Neural progenitor cell (in vitro differentiated cells): ENCODE measurements around the gene ATM.

Source experiments
- EZH2phosphoT487 ChIP-seq: fragments of 200-600 bp; sonication (generic); IDR thresholded peaks from 2 replicates; pipeline ENCODE4 v1.6.1; 2017; ENCODE audit warnings: antibody characterized with exemption
- TF ChIP-seq, protein P1 (sequence below): fragments of 200-600 bp; sonication (generic); IDR thresholded peaks from 2 replicates; pipeline ENCODE4 v1.5.1; 2017; ENCODE audit warnings: antibody characterized with exemption, mild to moderate bottlenecking

DNA sequence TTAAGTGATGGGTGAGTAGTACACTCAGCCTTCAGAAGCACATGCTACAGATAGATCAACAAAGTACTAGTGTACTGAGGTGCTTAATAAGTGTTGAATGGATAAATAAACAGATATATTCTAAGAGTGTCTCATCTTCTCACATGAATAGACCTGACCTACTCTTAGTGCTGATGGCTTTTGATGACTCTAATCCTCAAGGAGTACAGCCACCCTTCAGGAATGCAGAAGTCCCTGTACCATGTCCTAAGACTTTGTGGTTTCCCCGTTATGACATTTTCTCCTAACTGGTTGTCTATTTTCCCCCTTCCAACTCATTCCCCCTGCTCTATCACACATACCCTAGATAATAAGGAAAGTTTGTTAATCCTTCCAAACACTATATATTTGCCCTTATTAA, 182.8 kb downstream of the ATM start:
- TF ChIP-seq, protein P1, sequence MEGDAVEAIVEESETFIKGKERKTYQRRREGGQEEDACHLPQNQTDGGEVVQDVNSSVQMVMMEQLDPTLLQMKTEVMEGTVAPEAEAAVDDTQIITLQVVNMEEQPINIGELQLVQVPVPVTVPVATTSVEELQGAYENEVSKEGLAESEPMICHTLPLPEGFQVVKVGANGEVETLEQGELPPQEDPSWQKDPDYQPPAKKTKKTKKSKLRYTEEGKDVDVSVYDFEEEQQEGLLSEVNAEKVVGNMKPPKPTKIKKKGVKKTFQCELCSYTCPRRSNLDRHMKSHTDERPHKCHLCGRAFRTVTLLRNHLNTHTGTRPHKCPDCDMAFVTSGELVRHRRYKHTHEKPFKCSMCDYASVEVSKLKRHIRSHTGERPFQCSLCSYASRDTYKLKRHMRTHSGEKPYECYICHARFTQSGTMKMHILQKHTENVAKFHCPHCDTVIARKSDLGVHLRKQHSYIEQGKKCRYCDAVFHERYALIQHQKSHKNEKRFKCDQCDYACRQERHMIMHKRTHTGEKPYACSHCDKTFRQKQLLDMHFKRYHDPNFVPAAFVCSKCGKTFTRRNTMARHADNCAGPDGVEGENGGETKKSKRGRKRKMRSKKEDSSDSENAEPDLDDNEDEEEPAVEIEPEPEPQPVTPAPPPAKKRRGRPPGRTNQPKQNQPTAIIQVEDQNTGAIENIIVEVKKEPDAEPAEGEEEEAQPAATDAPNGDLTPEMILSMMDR = no peak
- TF ChIP-seq EZH2phosphoT487 = no peak
